Superior temporal gyrus (tissue), 1 donor: Measurements from ENCODE around the gene C1orf53.
A peak's percentile ranks its signal among the peaks of the same experiment; 100 is the strongest.
"Not testable (repeated sequence)": the region's sequence is repeated elsewhere in the genome, so short reads cannot be mapped to it uniquely, and the experiment has no call there.

Experiments
- DNase-seq: peaks from one replicate; pipeline ENCODE4 v3.0.0-alpha.2; 2016; ENCODE audit errors: extremely low spot score

Gene C1orf53

GRCh38 chr1:197920414-197921117 is 18.1 kb downstream of the C1orf53 start:
- DNase-seq, result no peak

DNA sequence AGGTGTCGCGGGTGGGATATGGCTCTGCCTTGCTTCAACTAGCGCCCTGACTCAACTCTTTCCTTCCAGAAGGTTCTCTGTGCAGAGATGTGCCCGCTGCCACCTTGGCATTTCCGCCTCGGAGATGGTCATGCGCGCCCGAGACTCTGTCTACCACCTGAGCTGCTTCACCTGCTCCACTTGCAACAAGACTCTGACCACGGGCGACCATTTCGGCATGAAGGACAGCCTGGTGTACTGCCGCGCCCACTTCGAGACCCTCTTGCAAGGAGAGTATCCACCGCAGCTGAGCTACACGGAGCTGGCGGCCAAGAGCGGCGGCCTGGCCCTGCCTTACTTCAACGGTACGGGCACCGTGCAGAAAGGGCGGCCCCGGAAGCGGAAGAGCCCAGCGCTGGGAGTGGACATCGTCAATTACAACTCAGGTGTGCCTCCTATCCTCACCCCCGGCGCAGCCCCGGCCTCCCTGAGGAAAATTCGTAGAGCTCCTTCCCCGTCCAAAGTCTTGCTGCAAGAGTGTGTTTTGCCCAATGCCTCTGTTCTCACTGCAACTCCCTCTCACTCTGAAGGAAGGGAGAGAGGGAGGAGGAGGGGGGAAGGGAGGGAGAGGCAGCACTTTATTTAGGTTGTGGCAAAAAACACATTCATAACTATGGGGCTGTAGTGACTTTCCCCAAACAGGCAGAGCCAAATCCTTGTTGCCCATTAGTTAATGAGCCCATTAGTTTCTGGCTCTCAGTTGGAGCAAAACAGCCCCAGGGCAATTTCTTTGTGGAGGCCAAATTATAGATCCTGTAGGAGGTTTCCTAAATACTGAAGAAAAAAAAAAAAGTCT is 19.0 kb downstream of the C1orf53 start:
- no peak for DNase-seq

DNA sequence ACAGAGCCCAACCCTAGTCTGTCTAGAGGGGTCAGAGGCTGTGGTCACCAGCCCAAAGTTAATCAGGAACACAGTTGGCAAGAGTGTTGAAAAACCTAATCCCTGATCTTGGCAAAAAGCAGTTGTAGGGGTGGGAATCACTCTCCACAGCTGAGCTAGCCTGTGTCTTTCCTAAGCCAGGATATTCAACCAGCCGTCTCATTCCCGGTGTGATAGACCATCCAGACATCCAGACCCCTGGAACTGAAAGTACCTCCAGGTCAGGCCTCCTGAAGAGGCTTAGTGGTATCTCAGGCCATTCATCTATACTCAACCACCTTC is 19.6 kb downstream of the C1orf53 start:
- DNase-seq, result no peak

- no peak for DNase-seq
These were observed 20.6 kb downstream of the C1orf53 start for GRCh38 chr1:197923038-197923437.

DNA sequence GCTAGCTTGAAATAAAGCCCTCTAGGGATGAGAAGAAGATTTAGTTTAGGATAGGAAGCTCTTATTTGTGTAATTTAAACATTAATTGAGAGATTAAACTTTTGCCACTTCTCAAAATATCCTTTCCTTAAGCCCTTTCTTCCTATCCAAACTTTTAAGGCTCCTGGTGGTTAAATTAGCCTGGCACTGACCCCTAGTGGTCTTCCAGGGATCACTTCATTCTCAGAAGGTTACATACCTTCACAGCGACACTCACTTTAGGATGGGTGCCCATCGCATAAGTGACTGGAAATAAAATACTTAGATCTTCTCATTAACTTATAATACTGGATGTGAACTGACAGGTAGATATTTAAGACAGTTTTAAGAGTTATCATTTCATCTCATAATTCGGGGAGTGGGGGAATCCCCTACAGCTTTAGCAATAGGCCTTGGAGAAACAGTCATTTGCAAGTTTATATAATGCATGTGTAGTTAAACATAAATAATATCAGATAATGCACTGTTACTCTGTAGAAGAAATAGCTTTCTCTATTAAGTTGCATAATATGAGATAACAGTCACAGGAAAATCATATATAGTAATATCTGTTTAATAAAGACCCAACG is 22.2 kb downstream of the C1orf53 start:
- peak; percentile 76 for DNase-seq

DNA sequence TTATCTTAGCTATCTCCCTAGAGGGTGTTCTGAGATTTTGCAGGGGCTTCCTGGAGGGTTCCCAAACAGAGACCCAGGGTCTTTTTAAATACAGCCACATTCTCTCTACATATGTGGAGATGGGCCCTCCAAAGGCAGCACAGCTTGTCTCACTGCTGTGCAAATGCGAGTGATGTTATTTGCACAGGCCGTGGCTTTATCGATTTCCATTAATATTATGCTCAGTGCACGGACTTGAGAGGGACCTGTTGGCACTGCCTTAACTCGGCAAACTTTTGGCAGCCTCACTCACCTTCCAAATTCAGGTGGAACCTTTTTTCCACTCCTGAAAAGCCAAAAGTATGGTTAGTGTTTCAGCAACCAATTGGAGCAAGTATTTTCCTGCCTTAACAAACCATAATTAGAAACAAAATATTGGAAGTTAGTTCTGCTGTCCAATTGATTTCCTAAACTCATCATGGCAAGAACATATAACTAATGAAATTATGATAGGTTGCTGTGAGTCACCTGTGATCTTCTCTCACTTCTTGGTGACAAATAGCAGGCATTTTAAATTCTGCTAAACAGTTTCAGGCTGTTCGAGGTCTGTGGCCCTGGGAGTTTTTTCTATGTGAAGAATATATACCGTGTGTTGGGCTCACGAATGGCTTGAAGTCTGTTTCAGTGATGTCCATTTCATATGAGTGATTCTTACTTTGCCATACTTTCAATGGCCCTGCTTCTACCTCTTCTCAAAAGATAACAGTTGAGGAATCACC is 25.7 kb downstream of the C1orf53 start:
- no peak for DNase-seq

- no peak for DNase-seq
These were observed 26.5 kb downstream of the C1orf53 start for GRCh38 chr1:197928849-197929336.

DNA sequence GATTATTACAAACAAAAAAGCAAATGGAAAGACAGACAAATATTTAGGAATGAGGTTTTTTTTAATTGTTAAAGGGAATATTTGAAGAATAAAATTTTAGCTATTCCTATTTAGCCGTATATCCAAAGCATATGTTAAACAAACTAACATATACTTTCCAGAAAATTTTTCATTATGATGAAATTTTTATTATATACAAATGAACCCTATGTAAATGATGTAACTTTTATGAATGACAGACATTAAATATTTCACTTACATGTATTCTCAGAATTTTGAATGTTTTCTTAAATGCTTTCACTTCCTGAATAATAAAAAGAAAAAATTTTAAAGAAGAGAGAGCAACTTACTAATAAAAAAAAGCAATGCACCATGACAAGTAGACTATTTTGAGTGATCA is 30.6 kb downstream of the C1orf53 start:
- no peak for DNase-seq

DNA sequence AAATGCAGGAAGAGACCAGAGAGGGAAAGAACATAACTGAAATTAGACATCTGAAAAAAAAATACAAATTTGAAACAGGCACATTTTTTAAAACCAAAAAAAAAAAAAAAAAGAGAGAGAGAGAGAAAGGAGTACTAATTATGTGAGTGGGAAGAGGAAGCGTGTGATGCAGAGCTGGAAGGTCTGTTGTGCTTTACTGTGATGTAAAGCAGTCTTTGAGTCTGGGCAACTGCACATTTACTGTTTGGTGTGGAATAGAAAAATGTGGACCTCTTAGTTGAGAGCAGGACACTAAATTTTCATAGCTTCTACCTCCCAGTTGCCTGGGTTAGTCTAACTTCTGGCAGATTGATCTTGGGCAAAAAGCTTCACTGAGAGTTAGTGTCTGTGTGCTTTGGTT is 31.2 kb downstream of the C1orf53 start:
- DNase-seq, result no peak

DNA sequence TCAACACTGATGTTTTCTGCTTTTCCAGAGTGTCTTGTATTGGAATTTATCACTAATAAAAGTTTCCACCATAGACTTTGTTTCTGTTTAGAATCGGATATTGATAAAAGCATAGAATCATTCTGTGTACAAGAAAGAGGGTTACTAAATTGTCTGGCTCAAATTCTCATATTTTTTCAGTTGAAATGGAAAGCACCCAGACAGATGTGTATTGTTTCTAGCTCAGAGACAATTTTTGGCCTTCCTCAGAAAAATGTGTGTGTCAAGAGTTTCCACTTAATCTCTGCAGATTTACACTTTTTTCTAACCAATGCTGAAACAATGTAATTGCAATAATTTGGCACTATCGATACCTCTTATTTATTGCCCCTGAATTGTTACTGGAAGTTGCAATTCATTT is 35.0 kb downstream of the C1orf53 start:
- no peak for DNase-seq

DNA sequence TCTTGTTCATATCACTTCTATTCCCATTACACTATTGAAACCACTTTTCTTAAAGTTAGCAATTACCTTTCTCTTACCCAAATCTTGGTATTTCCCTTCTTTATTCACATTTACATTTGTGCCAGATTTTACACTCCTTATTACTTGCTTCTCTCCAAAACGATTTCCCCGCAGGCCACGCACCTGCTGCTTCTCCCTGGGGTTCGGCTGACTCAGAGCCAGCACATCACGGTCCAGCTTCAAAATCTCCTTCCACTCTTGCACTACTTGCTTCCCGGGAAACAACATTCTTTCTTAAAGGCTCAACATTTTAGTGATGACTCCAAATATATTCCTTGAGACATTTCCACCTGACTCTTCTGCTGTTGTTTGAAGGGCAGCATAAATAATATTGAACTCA is 35.5 kb downstream of the C1orf53 start:
- DNase-seq, result no peak

DNA sequence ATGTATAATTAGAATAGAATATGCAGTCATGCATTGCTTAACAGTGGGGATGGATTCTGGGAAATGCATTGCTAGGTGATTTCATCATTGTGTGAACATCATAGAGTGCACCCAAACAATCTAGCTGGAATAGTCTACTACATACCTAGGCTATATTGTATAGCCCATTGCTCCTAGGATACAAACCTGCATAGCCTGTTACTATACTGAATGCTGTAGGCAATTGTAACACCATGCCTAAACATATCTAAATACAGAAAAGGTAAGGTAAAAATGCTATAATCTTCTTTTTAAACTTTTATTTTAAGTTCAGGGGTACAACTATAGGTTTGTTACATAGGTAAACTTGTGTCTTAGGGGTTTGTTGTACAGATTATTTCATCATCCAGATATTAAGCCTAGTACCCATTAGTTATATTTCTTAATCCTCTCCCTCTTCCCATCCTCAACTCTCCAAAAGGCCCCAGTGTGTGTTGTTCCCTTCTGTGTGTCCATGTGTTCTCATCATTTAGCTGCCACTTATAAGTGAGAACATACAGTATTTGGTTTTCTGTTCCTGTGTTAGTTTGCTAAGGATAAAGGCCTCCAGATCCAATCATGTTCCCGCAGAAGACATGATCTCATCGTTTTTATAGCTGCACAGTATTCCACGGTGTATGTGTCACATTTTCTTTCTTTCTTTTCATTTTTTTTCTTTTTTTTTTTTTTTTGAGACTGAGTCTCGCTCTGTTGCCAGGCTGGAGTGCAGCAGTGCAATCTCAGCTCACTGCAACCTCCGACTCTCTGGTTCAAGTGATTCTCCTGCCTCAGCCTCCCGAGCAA is 36.9 kb downstream of the C1orf53 start:
- not testable (repeated sequence) for DNase-seq

DNA sequence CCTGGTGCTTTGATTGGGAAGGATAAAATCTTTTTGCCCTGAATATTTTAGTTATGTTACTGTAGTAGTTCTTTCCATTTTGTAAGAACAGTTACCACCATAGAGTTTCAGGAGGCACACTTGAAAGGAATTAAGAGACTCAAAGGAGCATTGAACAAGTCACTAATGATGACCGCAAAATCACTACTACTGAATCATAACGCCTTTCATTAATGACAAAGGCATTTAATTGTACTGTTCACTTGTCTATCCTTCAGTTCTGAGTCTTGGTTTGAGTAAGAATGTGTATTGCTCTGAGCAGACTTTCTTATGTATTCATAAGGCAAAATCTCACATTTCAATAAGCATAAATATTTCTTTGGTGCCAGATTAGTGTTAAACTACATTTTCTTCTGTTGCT is 39.6 kb downstream of the C1orf53 start:
- DNase-seq, result no peak

DNA sequence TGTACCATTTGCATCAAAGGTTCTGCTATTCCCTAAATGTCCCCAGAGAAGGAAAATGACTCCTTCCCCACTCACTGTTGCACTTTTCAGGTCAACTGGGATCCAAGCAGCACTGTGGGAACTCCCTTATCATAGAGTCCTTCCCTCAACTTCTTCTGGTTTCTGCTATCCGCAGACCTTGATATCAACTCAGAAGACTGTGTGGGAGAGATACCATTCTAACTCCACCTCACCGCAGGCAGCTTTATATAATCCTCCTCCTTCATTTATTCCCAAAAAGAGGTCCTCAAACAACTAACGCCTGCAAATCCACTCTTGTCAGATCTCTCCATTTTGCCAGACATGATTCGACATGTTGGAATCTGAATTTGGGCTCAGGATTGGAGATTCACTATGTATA is 42.1 kb downstream of the C1orf53 start:
- no peak for DNase-seq

GRCh38 chr1:197948926-197949899 is 46.8 kb downstream of the C1orf53 start:
- DNase-seq, result no peak

- DNase-seq, result no peak
These were observed 48.7 kb downstream of the C1orf53 start for GRCh38 chr1:197951089-197951488.

DNA sequence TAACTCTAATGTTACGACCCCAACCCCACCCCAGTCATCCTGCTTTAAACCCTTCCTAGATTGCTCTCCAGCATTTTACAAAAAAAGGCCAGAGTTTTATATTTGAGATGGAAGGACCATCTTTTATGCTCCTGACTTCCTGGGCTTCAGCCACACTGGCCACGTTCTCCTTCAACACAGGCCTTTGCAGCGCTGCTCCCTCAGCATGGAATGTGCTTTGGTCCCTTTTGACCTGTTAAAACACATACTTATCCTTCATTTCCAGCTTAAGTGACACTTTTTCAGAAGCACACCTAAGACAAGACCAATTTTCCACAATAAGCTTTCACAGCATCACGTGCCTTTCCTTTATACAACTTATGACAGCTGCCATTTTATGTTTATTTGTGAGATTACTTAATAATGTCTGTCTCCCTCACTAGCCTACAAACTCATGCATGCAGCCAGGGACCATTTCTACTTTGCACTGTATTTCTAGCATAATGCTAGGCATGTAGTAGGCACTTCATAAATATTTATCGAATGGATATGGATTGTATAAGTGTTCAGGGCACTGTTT is 49.3 kb downstream of the C1orf53 start:
- DNase-seq, result no peak

- not testable (repeated sequence) for DNase-seq
These were observed 51.0 kb downstream of the C1orf53 start for GRCh38 chr1:197953472-197953871.

- no peak for DNase-seq
These were observed 52.4 kb downstream of the C1orf53 start for GRCh38 chr1:197954718-197955418.
